Osteocyte (in vitro differentiated cells): ENCODE results near the gene TTC33. TPM values are rescaled to one million over a fixed set of nuclear protein-coding genes. Genes with fewer than 3 reads are reported as not detected.

ENCODE experiments used
- DNase-seq: peaks from one replicate; pipeline ENCODE4 v3.0.0; 2021; ENCODE audit warnings: mixed read lengths; ENCODE audit not compliant: unreplicated experiment; ENCODE audit errors: extremely low spot score
- H3K27ac Mint-ChIP-seq: one replicate; pipeline ENCODE4 v1.8.0; 2021; ENCODE audit warnings: mild to moderate bottlenecking, mixed read lengths; ENCODE audit not compliant: unreplicated experiment
- H3K27me3 Mint-ChIP-seq: one replicate; pipeline ENCODE4 v1.8.0; 2021; ENCODE audit warnings: mixed read lengths; ENCODE audit not compliant: unreplicated experiment
- H3K36me3 Mint-ChIP-seq: one replicate; pipeline ENCODE4 v1.8.0; 2021; ENCODE audit warnings: mixed read lengths; ENCODE audit not compliant: unreplicated experiment
- H3K4me1 Mint-ChIP-seq: one replicate; pipeline ENCODE4 v1.8.0; 2021; ENCODE audit warnings: mixed read lengths; ENCODE audit not compliant: unreplicated experiment
- H3K4me3 Mint-ChIP-seq: one replicate; pipeline ENCODE4 v1.8.0; 2021; ENCODE audit warnings: mild to moderate bottlenecking, moderate library complexity, mixed read lengths; ENCODE audit not compliant: unreplicated experiment
- H3K9me3 Mint-ChIP-seq: one replicate; pipeline ENCODE4 v1.8.0; 2021; ENCODE audit warnings: mixed read lengths; ENCODE audit not compliant: unreplicated experiment
- CTCF ChIP-seq: fragments of 200-600 bp; sonication (generic); IDR thresholded peaks from 2 replicates; pipeline ENCODE4 v1.5.0; 2021; ENCODE audit warnings: antibody characterized with exemption, mild to moderate bottlenecking, moderate library complexity
- total RNA-seq: library from RNA; stranded (reverse); gene quantifications from 2 replicates; pipeline ENCODE4 v1.2.1, GENCODE V29; 2021

TTC33 gene
- total RNA-seq, 1 donor from 2014 or later, result 18.1 TPM

- TF ChIP-seq CTCF, result no peak
These were observed 290.3 kb downstream of the TTC33 start for GRCh38 chr5:40465416-40465815.

GRCh38 chr5:40464511-40464910, 291.2 kb downstream of the TTC33 start:
- no peaks in the 10 kb centered on the region for H3K27me3 Mint-ChIP-seq
- peaks cover 44% of the 10 kb centered on the region for H3K4me1 Mint-ChIP-seq
- DNase-seq, result no peak
- H3K36me3 Mint-ChIP-seq, result peaks cover 9% of the 10 kb centered on the region
- peaks cover 20% of the 10 kb centered on the region for H3K9me3 Mint-ChIP-seq
- peak overlapping the region; percentile 25 for H3K27ac Mint-ChIP-seq
- TF ChIP-seq CTCF, result no peak
- no peak overlapping the region for H3K4me3 Mint-ChIP-seq

More at GRCh38 chr5:40465416-40465815, 290.3 kb downstream of the TTC33 start:
- DNase-seq, result no peak
- H3K4me3 Mint-ChIP-seq, result no peak overlapping the region
- peaks cover 9% of the 10 kb centered on the region for H3K36me3 Mint-ChIP-seq
- no peak overlapping the region for H3K27ac Mint-ChIP-seq
- peaks cover 39% of the 10 kb centered on the region for H3K4me1 Mint-ChIP-seq
- H3K27me3 Mint-ChIP-seq, result peaks cover 4% of the 10 kb centered on the region
- peaks cover 16% of the 10 kb centered on the region for H3K9me3 Mint-ChIP-seq

Other genes starting within 250 kb of the TTC33 start
- gene PTGER4, start 76.0 kb downstream of the TTC33 start, total RNA-seq, result 68.0 and 70.0 TPM in 2 replicates
- gene PRKAA1, start 42.4 kb upstream of the TTC33 start, total RNA-seq, result 85.2 and 91.1 TPM in 2 replicates
- gene RPL37, start 79.3 kb upstream of the TTC33 start, total RNA-seq, result 1,134 and 1,223 TPM in 2 replicates
- 0.73 and 1.1 TPM in 2 replicates for gene CARD6, start 85.4 kb upstream of the TTC33 start, total RNA-seq
- gene C7, start 153.5 kb upstream of the TTC33 start, total RNA-seq, result not detected in 2 replicates